SK-N-SH (cell line): ENCODE data around the gene NAPB. TPM values are rescaled to one million over a fixed set of nuclear protein-coding genes. Genes with fewer than 3 reads are reported as not detected.

Experiments used
- CTCF ChIA-PET: fragments of 300-600, 350-600 bp; formaldehyde crosslinking; extraction: SDS; loops from one replicate; lab custom pipeline; 2021; lab: Yijun Ruan, JAX
- POLR2A ChIA-PET: fragments of 350-600 bp; sonication (Branson Sonifier 250); formaldehyde crosslinking; extraction: SDS; loops from one replicate; lab custom pipeline; 2020; ENCODE audit warnings: antibody characterized with exemption, inconsistent platforms; lab: Yijun Ruan, JAX
- DNase-seq: peaks from one replicate; pipeline ENCODE4 v3.0.0; 2012
- H2AFZ ChIP-seq: fragments of 200-600 bp; sonication (generic); 2 replicates; pipeline ENCODE4 v1.8.1; 2016; ENCODE audit warnings: antibody characterized with exemption, mild to moderate bottlenecking, low read depth
- H3F3A ChIP-seq: fragments of 200-600 bp; sonication (generic); replicated peaks from 2 replicates; pipeline ENCODE3; 2016; ENCODE audit warnings: antibody characterized with exemption, mild to moderate bottlenecking; ENCODE audit not compliant: insufficient read depth
- H3K27ac ChIP-seq, 2 experiments: fragments of 200-500 bp in 1 of 2; fragments of 200-600 bp in 1 of 2; sonication (Bioruptor generic) in 1 of 2; sonication (generic), shearing (Covaris generic) in 1 of 2; 2 replicates each; pipeline versions ENCODE4 v1.5.1 to v1.6.1; 2014 to 2016; ENCODE audit warnings: low read depth in 2 of 2, inconsistent platforms in 1 of 2, low read length in 1 of 2, mild to moderate bottlenecking in 1 of 2, mixed read lengths in 1 of 2
- H3K27me3 ChIP-seq: fragments of 200-600 bp; sonication (generic), shearing (Covaris generic); 2 replicates; pipeline ENCODE4 v1.6.1; 2016; ENCODE audit warnings: mixed run types; ENCODE audit not compliant: insufficient read depth
- H3K36me3 ChIP-seq, 2 experiments: fragments of 200-500 bp in 1 of 2; fragments of 200-600 bp in 1 of 2; sonication (Bioruptor generic) in 1 of 2; sonication (generic) in 1 of 2; replicated peaks in 1 of 2; 2 replicates each; pipeline versions ENCODE3 to v1.5.1; 2014 to 2016; ENCODE audit warnings: low read length in 1 of 2, mild to moderate bottlenecking in 1 of 2; ENCODE audit not compliant: insufficient read depth in 2 of 2, control insufficient read depth in 1 of 2
- H3K4me1 ChIP-seq, 2 experiments: fragments of 200-500 bp in 1 of 2; fragments of 200-600 bp in 1 of 2; sonication (Bioruptor generic) in 1 of 2; sonication (generic), shearing (Covaris generic) in 1 of 2; 2 replicates each; pipeline versions ENCODE4 v1.5.1 to v1.6.1; 2014 to 2016; ENCODE audit warnings: low read depth in 1 of 2, low read length in 1 of 2, mixed run types in 1 of 2; ENCODE audit not compliant: insufficient read depth in 2 of 2, control insufficient read depth in 1 of 2
- H3K4me2 ChIP-seq: fragments of 200-600 bp; sonication (generic), shearing (Covaris generic); 2 replicates; pipeline ENCODE4 v1.6.1; 2017; ENCODE audit warnings: mixed run types
- H3K4me3 ChIP-seq, 2 experiments: fragments of 200-500 bp in 1 of 2; fragments of 200-600 bp in 1 of 2; sonication (Bioruptor generic) in 1 of 2; sonication (generic), shearing (Covaris generic) in 1 of 2; 2 replicates each; pipeline versions ENCODE4 v1.5.1 to v1.8.1; 2014 to 2016; ENCODE audit warnings: low read depth in 2 of 2, inconsistent platforms in 1 of 2, low read length in 1 of 2, mild to moderate bottlenecking in 1 of 2, mixed read lengths in 1 of 2, moderate library complexity in 1 of 2
- H3K79me2 ChIP-seq: fragments of 200-600 bp; sonication (generic); 2 replicates; pipeline ENCODE4 v1.8.1; 2017; ENCODE audit warnings: mild to moderate bottlenecking; ENCODE audit not compliant: insufficient read depth
- H3K9ac ChIP-seq: fragments of 200-600 bp; sonication (generic); 2 replicates; pipeline ENCODE4 v1.6.1; 2017; ENCODE audit warnings: mixed run types
- H3K9me2 ChIP-seq: fragments of 200-600 bp; sonication (generic); 2 replicates; pipeline ENCODE4 v1.6.1; 2017; ENCODE audit warnings: mixed run types
- H3K9me3 ChIP-seq: fragments of 200-600 bp; sonication (generic); 2 replicates; pipeline ENCODE4 v1.6.1; 2017; ENCODE audit warnings: mixed run types, mild to moderate bottlenecking, moderate library complexity
- H4K20me1 ChIP-seq: fragments of 200-600 bp; sonication (generic); 2 replicates; pipeline ENCODE4 v1.6.1; 2017; ENCODE audit warnings: mild to moderate bottlenecking, mixed run types; ENCODE audit not compliant: insufficient read depth
- EP300 ChIP-seq, 2 experiments: IDR thresholded peaks; 2 replicates each; pipeline versions ENCODE4 v1.4.0 to v1.6.1; 2012; ENCODE audit warnings: borderline replicate concordance in 1 of 2, low read depth in 1 of 2, low read length in 1 of 2
- FOSL2 ChIP-seq: IDR thresholded peaks from 2 replicates; pipeline ENCODE4 v1.4.0; 2012; ENCODE audit warnings: low read depth, mild to moderate bottlenecking, moderate library complexity, borderline replicate concordance
- JUND ChIP-seq: IDR thresholded peaks from 2 replicates; pipeline ENCODE4 v1.4.0; 2012
- MXI1 ChIP-seq: IDR thresholded peaks from 2 replicates; pipeline ENCODE4 v1.6.1; 2012; ENCODE audit warnings: mild to moderate bottlenecking, low read depth, low read length, improper control_type of control experiment
- POLR2AphosphoS5 ChIP-seq: IDR thresholded peaks from 2 replicates; pipeline ENCODE4 v1.6.1; 2012; ENCODE audit warnings: low read depth, low read length
- RFX5 ChIP-seq: IDR thresholded peaks from 2 replicates; pipeline ENCODE4 v1.6.1; 2012; ENCODE audit warnings: mild to moderate bottlenecking, improper control_type of control experiment, low read length
- SIN3A ChIP-seq: IDR thresholded peaks from 2 replicates; pipeline ENCODE4 v1.6.1; 2012; ENCODE audit warnings: low read depth, mild to moderate bottlenecking, low read length, moderate library complexity, borderline replicate concordance
- SMC3 ChIP-seq: IDR thresholded peaks from 2 replicates; pipeline ENCODE4 v1.6.1; 2012; ENCODE audit warnings: low read depth, low read length, improper control_type of control experiment
- TAF1 ChIP-seq: IDR thresholded peaks from 2 replicates; pipeline ENCODE4 v1.6.1; 2012; ENCODE audit warnings: low read depth, mild to moderate bottlenecking, low read length, moderate library complexity, borderline replicate concordance
- TCF12 ChIP-seq: IDR thresholded peaks from 2 replicates; pipeline ENCODE4 v1.4.0; 2012
- TEAD4 ChIP-seq: IDR thresholded peaks from 2 replicates; pipeline ENCODE4 v1.4.0; 2012; ENCODE audit warnings: mild to moderate bottlenecking, borderline replicate concordance; ENCODE audit not compliant: insufficient read depth
- USF1 ChIP-seq: IDR thresholded peaks from 2 replicates; pipeline ENCODE4 v1.4.0; 2012; ENCODE audit warnings: low read depth, borderline replicate concordance
- WGBS: methylation state at CpG from one replicate; pipeline ENCODE4 v1.1.6; 2017; ENCODE audit warnings: low lambda C conversion rate; 5-methylcytosine and 5-hydroxymethylcytosine counted together
- polyA plus RNA-seq, 3 experiments: library from polyadenylated mRNA; depleted of rRNA; stranded (reverse); fragments of >200 nt; gene quantifications; 2 replicates each; pipeline ENCODE4 v1.2.3, GENCODE V29; 2012
- TF ChIP-seq, protein P1 (sequence below): fragments of 200-600 bp; sonication (generic); IDR thresholded peaks from 2 replicates; pipeline ENCODE4 v1.6.1; 2017; ENCODE audit warnings: antibody characterized with exemption, mild to moderate bottlenecking, moderate library complexity
- TF ChIP-seq, protein P2 (sequence below): IDR thresholded peaks from 2 replicates; pipeline ENCODE4 v1.4.0; 2012; ENCODE audit warnings: low read depth, borderline replicate concordance
- TF ChIP-seq, protein P3 (sequence below): fragments of 150-350 bp; IDR thresholded peaks from 2 replicates; pipeline ENCODE4 v1.6.1; 2016; ENCODE audit warnings: mild to moderate bottlenecking, low read depth, low read length
- TF ChIP-seq, protein P4 (sequence below): IDR thresholded peaks from 2 replicates; pipeline ENCODE4; 2012

Gene NAPB
- polyA plus RNA-seq, 1 of the 3 experiments (the other 2 are of a cell fraction), result 3.0 TPM

GRCh38 chr20:23452776-23453175, 31.5 kb upstream of the NAPB start, which contains the start of gene CST11:
CST11 (minus strand) TSS chr20:23452876; CDS start chr20:23452811, 65 bp downstream.
- H3K4me3 ChIP-seq, result no peak within 1 kb of the TSS
- no peak within 1 kb of the TSS for H3K9ac ChIP-seq
- CTCF ChIA-PET, result interaction anchor here (1.5 kb wide), 2 partner anchors 9 to 11 kb away, joined by 4 to 5 read pairs; no protein-coding TSS in a partner anchor
- H3K9me3 ChIP-seq, result no peaks in the 10 kb centered on the region
- POLR2A ChIA-PET, result no interaction called here
- no peaks in the 10 kb centered on the region for H3K9me2 ChIP-seq
- no peak within 1 kb of the TSS for H2AFZ ChIP-seq
- peaks cover 41% of the 10 kb centered on the region for H3K27me3 ChIP-seq
- H4K20me1 ChIP-seq, result no peaks in the 10 kb centered on the region
- 0% methylated on average over 3 of the region's 4 CpGs for WGBS
- H3K27ac ChIP-seq, result no peak within 1 kb of the TSS
- H3K4me2 ChIP-seq, result no peak within 1 kb of the TSS
- no peaks in the 10 kb centered on the region for H3F3A ChIP-seq
- no peaks in the 10 kb centered on the region for H3K4me1 ChIP-seq
- no peak for DNase-seq
- no peaks in the 10 kb centered on the region for H3K79me2 ChIP-seq
- H3K36me3 ChIP-seq, result no peaks in the 10 kb centered on the region
- TF ChIP-seq POLR2AphosphoS5 (no peak), TEAD4 (no peak)

DNA sequence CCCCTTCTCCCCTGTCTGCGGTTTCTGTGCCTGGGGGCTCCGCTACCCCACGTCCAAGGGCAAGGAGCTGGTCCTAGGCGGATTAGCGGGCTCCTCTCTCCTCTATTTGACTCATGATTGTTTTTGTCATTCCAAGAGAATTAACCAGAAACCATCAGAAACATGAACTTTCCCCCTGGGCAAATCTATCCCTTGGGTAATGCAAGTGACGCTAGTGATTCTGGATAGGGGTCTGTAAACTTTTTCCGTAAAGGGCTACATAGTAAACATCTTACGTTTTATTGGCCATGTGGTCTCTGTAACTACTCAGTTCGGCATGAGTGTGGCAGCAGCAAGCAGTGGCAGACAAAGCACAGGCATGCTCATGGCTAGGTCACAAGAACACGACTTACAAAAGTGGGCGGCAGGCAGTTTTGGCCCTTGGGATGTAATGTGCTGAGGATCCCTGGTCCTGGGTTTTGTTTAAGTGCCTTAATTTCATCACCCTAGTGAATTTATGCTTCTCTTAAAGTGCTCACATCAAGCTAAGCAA, 30.7 kb upstream of the NAPB start:
- H4K20me1 ChIP-seq, result no peaks in the 10 kb centered on the region
- peaks cover 37% of the 10 kb centered on the region for H3K27me3 ChIP-seq

More for the DNA sequence above, 30.7 kb upstream of the NAPB start:
- POLR2A ChIA-PET, result no interaction called here
- CTCF ChIA-PET, result interaction anchor here (1.5 kb wide), 2 partner anchors 8 to 10 kb away, joined by 4 to 5 read pairs; no protein-coding TSS in a partner anchor
- Histone ChIP-seq H3K9me2 (no peaks in the 10 kb centered on the region), H3K4me3 (no peak overlapping the region), H3F3A (no peaks in the 10 kb centered on the region), H3K4me1 (no peaks in the 10 kb centered on the region), H3K36me3 (no peaks in the 10 kb centered on the region), H3K4me2 (no peak overlapping the region), H3K27ac (no peak overlapping the region), H3K9ac (no peak overlapping the region), H3K9me3 (no peaks in the 10 kb centered on the region), H3K79me2 (no peaks in the 10 kb centered on the region), H2AFZ (no peak overlapping the region)
- TF ChIP-seq JUND, result no peak
- TF ChIP-seq POLR2AphosphoS5, result no peak
- TF ChIP-seq, protein P1, sequence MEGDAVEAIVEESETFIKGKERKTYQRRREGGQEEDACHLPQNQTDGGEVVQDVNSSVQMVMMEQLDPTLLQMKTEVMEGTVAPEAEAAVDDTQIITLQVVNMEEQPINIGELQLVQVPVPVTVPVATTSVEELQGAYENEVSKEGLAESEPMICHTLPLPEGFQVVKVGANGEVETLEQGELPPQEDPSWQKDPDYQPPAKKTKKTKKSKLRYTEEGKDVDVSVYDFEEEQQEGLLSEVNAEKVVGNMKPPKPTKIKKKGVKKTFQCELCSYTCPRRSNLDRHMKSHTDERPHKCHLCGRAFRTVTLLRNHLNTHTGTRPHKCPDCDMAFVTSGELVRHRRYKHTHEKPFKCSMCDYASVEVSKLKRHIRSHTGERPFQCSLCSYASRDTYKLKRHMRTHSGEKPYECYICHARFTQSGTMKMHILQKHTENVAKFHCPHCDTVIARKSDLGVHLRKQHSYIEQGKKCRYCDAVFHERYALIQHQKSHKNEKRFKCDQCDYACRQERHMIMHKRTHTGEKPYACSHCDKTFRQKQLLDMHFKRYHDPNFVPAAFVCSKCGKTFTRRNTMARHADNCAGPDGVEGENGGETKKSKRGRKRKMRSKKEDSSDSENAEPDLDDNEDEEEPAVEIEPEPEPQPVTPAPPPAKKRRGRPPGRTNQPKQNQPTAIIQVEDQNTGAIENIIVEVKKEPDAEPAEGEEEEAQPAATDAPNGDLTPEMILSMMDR, result no peak
- TF ChIP-seq TCF12, result no peak
- TF ChIP-seq USF1, result no peak
- TF ChIP-seq SIN3A, result no peak
- TF ChIP-seq, protein P2, sequence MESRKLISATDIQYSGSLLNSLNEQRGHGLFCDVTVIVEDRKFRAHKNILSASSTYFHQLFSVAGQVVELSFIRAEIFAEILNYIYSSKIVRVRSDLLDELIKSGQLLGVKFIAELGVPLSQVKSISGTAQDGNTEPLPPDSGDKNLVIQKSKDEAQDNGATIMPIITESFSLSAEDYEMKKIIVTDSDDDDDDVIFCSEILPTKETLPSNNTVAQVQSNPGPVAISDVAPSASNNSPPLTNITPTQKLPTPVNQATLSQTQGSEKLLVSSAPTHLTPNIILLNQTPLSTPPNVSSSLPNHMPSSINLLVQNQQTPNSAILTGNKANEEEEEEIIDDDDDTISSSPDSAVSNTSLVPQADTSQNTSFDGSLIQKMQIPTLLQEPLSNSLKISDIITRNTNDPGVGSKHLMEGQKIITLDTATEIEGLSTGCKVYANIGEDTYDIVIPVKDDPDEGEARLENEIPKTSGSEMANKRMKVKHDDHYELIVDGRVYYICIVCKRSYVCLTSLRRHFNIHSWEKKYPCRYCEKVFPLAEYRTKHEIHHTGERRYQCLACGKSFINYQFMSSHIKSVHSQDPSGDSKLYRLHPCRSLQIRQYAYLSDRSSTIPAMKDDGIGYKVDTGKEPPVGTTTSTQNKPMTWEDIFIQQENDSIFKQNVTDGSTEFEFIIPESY, result no peak
- TF ChIP-seq TAF1, result no peak
- no peak for TF ChIP-seq EP300 (IDR thresholded peaks at IDR 0.05; ENCODE audit: borderline replicate concordance in 1 of 2, low read depth in 1 of 2, low read length in 1 of 2)
- TF ChIP-seq MXI1, result no peak
- TF ChIP-seq RFX5, result no peak
- no peak for TF ChIP-seq SMC3
- TF ChIP-seq, protein P3, sequence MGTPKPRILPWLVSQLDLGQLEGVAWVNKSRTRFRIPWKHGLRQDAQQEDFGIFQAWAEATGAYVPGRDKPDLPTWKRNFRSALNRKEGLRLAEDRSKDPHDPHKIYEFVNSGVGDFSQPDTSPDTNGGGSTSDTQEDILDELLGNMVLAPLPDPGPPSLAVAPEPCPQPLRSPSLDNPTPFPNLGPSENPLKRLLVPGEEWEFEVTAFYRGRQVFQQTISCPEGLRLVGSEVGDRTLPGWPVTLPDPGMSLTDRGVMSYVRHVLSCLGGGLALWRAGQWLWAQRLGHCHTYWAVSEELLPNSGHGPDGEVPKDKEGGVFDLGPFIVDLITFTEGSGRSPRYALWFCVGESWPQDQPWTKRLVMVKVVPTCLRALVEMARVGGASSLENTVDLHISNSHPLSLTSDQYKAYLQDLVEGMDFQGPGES, result no peak
- no peak for TF ChIP-seq FOSL2
- TF ChIP-seq, protein P4, sequence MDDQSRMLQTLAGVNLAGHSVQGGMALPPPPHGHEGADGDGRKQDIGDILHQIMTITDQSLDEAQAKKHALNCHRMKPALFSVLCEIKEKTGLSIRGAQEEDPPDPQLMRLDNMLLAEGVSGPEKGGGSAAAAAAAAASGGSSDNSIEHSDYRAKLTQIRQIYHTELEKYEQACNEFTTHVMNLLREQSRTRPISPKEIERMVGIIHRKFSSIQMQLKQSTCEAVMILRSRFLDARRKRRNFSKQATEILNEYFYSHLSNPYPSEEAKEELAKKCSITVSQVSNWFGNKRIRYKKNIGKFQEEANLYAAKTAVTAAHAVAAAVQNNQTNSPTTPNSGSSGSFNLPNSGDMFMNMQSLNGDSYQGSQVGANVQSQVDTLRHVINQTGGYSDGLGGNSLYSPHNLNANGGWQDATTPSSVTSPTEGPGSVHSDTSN, result no peak
- DNase-seq, result no peak
- 26% methylated on average over 11 of the region's 11 CpGs for WGBS
